Neuronal stem cell (in vitro differentiated cells): ENCODE results near the gene THEM4.

Experiments used
- DNase-seq: peaks from one replicate; pipeline ENCODE4 v3.0.0-alpha.2; 2013; ENCODE audit warnings: low spot score
- H2AFZ ChIP-seq: one replicate; pipeline ENCODE4 v1.6.1; 2013; ENCODE audit warnings: mild to moderate bottlenecking, low read length, inconsistent platforms
- H2AK5ac ChIP-seq: 2 replicates; pipeline ENCODE4 v1.6.1; 2013; ENCODE audit warnings: low read depth, mild to moderate bottlenecking, inconsistent platforms, low read length, moderate library complexity, mixed read lengths
- H2BK120ac ChIP-seq: 2 replicates; pipeline ENCODE4 v1.6.1; 2013; ENCODE audit warnings: low read depth, mild to moderate bottlenecking, inconsistent platforms, low read length, moderate library complexity, mixed read lengths
- H2BK12ac ChIP-seq: one replicate; pipeline ENCODE4 v1.6.1; 2013; ENCODE audit warnings: low read length, inconsistent platforms
- H2BK15ac ChIP-seq: 2 replicates; pipeline ENCODE4 v1.6.1; 2013; ENCODE audit warnings: mild to moderate bottlenecking, low read length, inconsistent platforms, mixed read lengths
- H2BK5ac ChIP-seq: one replicate; pipeline ENCODE4 v1.6.1; 2013; ENCODE audit warnings: inconsistent platforms, mild to moderate bottlenecking, low read length, moderate library complexity
- H3K14ac ChIP-seq: one replicate; pipeline ENCODE4 v1.6.1; 2013; ENCODE audit warnings: low read length, inconsistent platforms
- H3K18ac ChIP-seq: 2 replicates; pipeline ENCODE4 v1.6.1; 2013; ENCODE audit warnings: low read length, inconsistent platforms
- H3K23ac ChIP-seq: 2 replicates; pipeline ENCODE4 v1.6.1; 2013; ENCODE audit warnings: low read depth, mild to moderate bottlenecking, mixed read lengths, low read length, inconsistent platforms; ENCODE audit not compliant: poor library complexity
- H3K27ac ChIP-seq: replicated peaks from 3 replicates; pipeline ENCODE4 v1.5.1; 2013; ENCODE audit warnings: low read length, inconsistent platforms
- H3K27me3 ChIP-seq, 3 experiments: 2 replicates each; pipeline ENCODE4 v1.6.1; 2013; ENCODE audit warnings: low read length in 3 of 3, mild to moderate bottlenecking in 2 of 3, inconsistent platforms in 1 of 3, low read depth in 1 of 3, mixed read lengths in 1 of 3, moderate library complexity in 1 of 3; ENCODE audit not compliant: control insufficient read depth in 3 of 3, insufficient read depth in 3 of 3
- H3K36me3 ChIP-seq, 2 donors: replicated peaks in 1 of 2; 2 replicates each; pipeline ENCODE4 v1.6.1; 2013; ENCODE audit warnings: low read length in 2 of 2; ENCODE audit not compliant: control insufficient read depth in 2 of 2, insufficient read depth in 2 of 2
- H3K4ac ChIP-seq: 2 replicates; pipeline ENCODE4 v1.6.1; 2013; ENCODE audit warnings: inconsistent platforms, mild to moderate bottlenecking, low read length, moderate library complexity
- H3K4me1 ChIP-seq, 2 donors: 1 replicate in 1 of 2; 2 replicates in 1 of 2; pipeline ENCODE4 v1.6.1; 2013; ENCODE audit warnings: low read length in 2 of 2, low read depth in 1 of 2; ENCODE audit not compliant: control insufficient read depth in 2 of 2, insufficient read depth in 1 of 2
- H3K4me2 ChIP-seq: one replicate; pipeline ENCODE4 v1.6.1; 2013; ENCODE audit warnings: mild to moderate bottlenecking, low read length, inconsistent platforms; ENCODE audit not compliant: insufficient read depth, poor library complexity, severe bottlenecking
- H3K4me3 ChIP-seq, 2 donors: 2 replicates each; pipeline ENCODE4 v1.5.1; 2013; ENCODE audit warnings: low read length in 2 of 2, mild to moderate bottlenecking in 2 of 2, inconsistent platforms in 1 of 2, moderate library complexity in 1 of 2
- H3K79me1 ChIP-seq: one replicate; pipeline ENCODE4 v1.6.1; 2013; ENCODE audit warnings: low read depth, mild to moderate bottlenecking, inconsistent platforms, low read length, moderate library complexity
- H3K9ac ChIP-seq: one replicate; pipeline ENCODE4 v1.6.1; 2013; ENCODE audit warnings: mild to moderate bottlenecking, low read depth, low read length, inconsistent platforms; ENCODE audit not compliant: poor library complexity
- H3K9me3 ChIP-seq, 2 donors: replicated peaks in 1 of 2; 2 replicates each; pipeline versions ENCODE3 to v1.6.1; 2013; ENCODE audit warnings: low read length in 2 of 2, mild to moderate bottlenecking in 2 of 2, inconsistent platforms in 1 of 2, low read depth in 1 of 2, mixed read lengths in 1 of 2, moderate library complexity in 1 of 2; ENCODE audit not compliant: control insufficient read depth in 2 of 2, insufficient read depth in 1 of 2
- H4K8ac ChIP-seq: one replicate; pipeline ENCODE4 v1.6.1; 2013; ENCODE audit warnings: low read depth, mild to moderate bottlenecking, inconsistent platforms, low read length, moderate library complexity
- H4K91ac ChIP-seq: one replicate; pipeline ENCODE4 v1.6.1; 2013; ENCODE audit warnings: low read length, low read depth, mild to moderate bottlenecking, inconsistent platforms; ENCODE audit not compliant: poor library complexity
- WGBS, 2 donors: extraction: QIAGEN DNeasy Blood & Tissue Kit; methylation state at CpG; one replicate each; pipeline ENCODE4 v1.1.7; 2013; ENCODE audit warnings: missing lambda C conversion rate in 2 of 2, mixed read lengths in 1 of 2; ENCODE audit not compliant: insufficient read length in 2 of 2, insufficient replicate concordance in 1 of 2; ENCODE audit errors: extremely low coverage in 2 of 2; 5-methylcytosine and 5-hydroxymethylcytosine counted together

Gene THEM4

DNA sequence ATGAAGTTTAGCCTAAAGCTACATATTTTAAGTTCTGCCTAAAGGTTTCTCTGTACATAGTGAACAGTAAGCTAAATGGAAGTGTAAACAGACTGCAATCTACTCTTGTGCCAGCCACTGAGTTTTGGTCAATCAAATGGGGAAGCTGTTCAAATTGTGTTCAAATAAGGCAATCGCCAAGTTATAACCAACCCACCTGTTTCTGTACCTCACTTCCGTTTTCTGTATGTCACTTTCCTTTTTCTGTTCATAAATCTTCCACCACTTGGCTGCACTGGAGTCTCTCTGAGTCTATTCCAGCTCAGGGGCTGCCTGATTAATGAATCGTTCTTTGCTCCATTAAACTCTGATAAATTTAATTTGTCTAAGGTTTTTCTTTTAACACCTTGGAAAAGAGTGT, 10.8 kb upstream of the THEM4 start:
- Histone ChIP-seq H3K36me3 (no peaks in the 10 kb centered on the region), H4K8ac (no peak overlapping the region)
- WGBS, 2 donors = no CpG with 5 or more reads among the region's 3 CpGs

DNA sequence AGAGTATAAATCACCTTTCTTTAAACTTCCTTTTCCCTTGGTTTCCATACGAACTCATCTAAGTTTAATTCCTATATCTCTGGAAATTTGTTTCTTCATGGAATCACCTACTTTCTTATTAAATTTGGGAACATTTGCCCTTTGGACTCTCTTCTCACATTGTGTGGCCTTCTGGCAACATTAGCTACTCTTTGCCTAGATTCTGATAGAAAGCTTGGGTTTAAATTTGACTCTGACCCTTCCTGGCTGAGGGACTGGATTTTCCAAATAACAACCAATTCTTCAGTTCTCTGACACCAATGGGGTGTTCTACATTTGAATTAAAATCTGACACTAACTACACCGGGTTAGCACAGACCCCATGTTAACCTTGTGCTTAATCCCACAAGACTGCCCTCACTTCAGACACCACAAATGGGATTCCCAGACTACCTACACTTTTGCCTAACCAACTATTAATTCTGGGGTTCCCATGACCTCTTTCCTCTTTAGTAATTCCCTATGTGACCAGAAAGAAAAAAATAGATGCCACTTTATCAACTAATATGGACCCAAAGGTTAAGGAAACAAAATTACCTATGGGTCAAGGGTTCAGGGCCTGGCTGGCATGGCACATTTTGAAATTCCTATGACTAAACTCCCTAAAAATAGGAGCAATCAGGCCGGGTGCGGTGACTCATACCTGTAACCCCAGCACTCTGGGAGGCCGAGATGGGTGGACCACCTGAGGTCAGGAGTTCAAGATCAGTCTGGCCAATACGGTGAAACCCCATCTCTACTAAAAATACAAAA, 9.7 kb upstream of the THEM4 start:
- no peak overlapping the region for H2BK12ac ChIP-seq
- H3K36me3 ChIP-seq = no peaks in the 10 kb centered on the region
- DNase-seq = no peak
- H3K4me3 ChIP-seq = no peak overlapping the region
- H3K4me1 ChIP-seq = no peaks in the 10 kb centered on the region
- no peak overlapping the region for H2AFZ ChIP-seq
- no CpG with 5 or more reads among the region's 6 CpGs for WGBS, 2 donors
- H2BK15ac ChIP-seq = no peak overlapping the region
- no peak overlapping the region for H4K91ac ChIP-seq
- no peak overlapping the region for H2BK120ac ChIP-seq
- H3K27ac ChIP-seq = no peak overlapping the region
- no peak overlapping the region for H2BK5ac ChIP-seq
- H3K18ac ChIP-seq = no peak overlapping the region
- H3K4me2 ChIP-seq = no peak overlapping the region
- no peak overlapping the region for H3K14ac ChIP-seq
- H3K9me3 ChIP-seq = no peaks in the 10 kb centered on the region
- no peak overlapping the region for H3K9ac ChIP-seq
- peaks cover 0 to 50% (median 0%) of the 10 kb centered on the region in 3 experiments for H3K27me3 ChIP-seq
- H2AK5ac ChIP-seq = no peak overlapping the region
- no peak overlapping the region for H3K4ac ChIP-seq
- no peak overlapping the region for H3K23ac ChIP-seq
- H3K79me1 ChIP-seq = no peaks in the 10 kb centered on the region
- H4K8ac ChIP-seq = no peak overlapping the region

More for the DNA sequence above, 10.8 kb upstream of the THEM4 start:
- Histone ChIP-seq H2BK15ac (no peak overlapping the region), H3K4me2 (no peak overlapping the region), H3K9me3 (no peaks in the 10 kb centered on the region), H3K14ac (no peak overlapping the region), H3K18ac (no peak overlapping the region), H3K27ac (no peak overlapping the region), H3K9ac (no peak overlapping the region), H2BK5ac (no peak overlapping the region), H3K27me3 (peaks cover 0 to 47% (median 0%) of the 10 kb centered on the region in 3 experiments), H3K4me3 (no peak overlapping the region), H2BK120ac (no peak overlapping the region), H2BK12ac (no peak overlapping the region), H2AFZ (no peak overlapping the region), H4K91ac (no peak overlapping the region), H2AK5ac (no peak overlapping the region), H3K4ac (no peak overlapping the region), H3K79me1 (no peaks in the 10 kb centered on the region), H3K23ac (no peak overlapping the region), H3K4me1 (no peaks in the 10 kb centered on the region)
- DNase-seq = no peak

DNA sequence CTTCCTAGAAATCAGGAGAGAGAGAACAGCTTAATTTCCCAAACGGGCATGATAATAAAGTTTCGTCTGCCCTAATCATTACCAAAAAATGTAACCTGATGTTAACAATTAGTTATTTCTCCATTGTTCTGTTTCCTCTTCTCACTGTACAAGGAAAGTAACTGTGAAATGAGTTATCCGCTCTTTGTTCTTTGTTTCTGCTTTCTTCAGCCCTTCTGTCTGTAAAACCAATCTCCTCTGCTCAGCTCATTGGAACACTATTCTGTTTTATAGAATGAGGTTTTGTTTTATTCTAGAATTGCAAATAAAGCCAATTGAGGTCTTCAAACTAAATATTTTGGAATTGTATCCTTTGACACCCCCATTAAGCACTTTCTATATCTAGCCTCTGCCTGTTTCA, 8.8 kb upstream of the THEM4 start:
- DNase-seq = no peak
- Histone ChIP-seq H4K8ac (no peak overlapping the region), H2AFZ (no peak overlapping the region), H3K4me2 (no peak overlapping the region), H3K14ac (no peak overlapping the region), H2BK15ac (no peak overlapping the region), H4K91ac (no peak overlapping the region), H2BK5ac (no peak overlapping the region), H3K36me3 (no peaks in the 10 kb centered on the region), H2BK120ac (no peak overlapping the region), H3K23ac (no peak overlapping the region), H3K79me1 (no peaks in the 10 kb centered on the region), H3K4ac (no peak overlapping the region), H3K27ac (no peak overlapping the region), H3K18ac (no peak overlapping the region), H2AK5ac (no peak overlapping the region), H3K9ac (no peak overlapping the region), H3K9me3 (peaks cover 0 to 1% of the 10 kb centered on the region in 2 donors), H3K27me3 (peaks cover 0 to 46% (median 0%) of the 10 kb centered on the region in 3 experiments), H3K4me1 (no peaks in the 10 kb centered on the region), H2BK12ac (no peak overlapping the region), H3K4me3 (no peak overlapping the region)
- WGBS, 2 donors = no CpG with 5 or more reads among the region's 3 CpGs

DNA sequence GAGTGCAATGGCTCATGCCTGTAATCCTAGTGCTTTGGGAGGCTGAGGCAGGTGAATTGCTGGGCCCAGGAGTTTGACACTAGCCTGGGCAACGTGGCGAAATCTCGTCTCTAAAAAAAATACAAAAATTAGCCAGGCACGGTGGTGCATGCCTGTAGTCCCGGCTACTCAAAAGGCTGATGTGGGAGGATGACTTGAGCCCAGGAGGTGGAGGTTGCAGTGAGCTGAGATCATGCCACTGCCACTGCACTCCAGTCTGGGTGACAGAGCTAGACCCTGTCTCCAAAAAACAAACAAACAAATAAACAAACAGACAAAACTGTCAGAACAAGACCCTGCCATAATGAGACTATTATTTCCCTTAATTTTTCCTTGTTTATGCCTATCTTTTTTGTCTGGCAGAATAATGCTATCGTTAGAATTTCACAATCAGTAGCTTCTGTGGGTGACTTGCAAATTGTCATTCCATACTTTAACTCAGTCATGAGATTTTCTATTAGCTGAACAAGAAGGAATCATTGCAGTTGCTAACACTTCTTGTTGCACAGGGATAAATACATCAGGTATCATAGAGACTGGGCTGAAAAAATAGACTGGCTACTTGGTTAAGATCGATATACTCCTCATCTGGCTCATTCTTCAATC, 7.5 kb upstream of the THEM4 start:
- Histone ChIP-seq H3K4ac (no peak overlapping the region), H2BK5ac (no peak overlapping the region), H2BK120ac (no peak overlapping the region), H3K9me3 (peaks cover 0 to 3% of the 10 kb centered on the region in 2 donors), H2BK15ac (no peak overlapping the region), H3K4me1 (no peaks in the 10 kb centered on the region), H3K36me3 (no peaks in the 10 kb centered on the region), H4K91ac (no peak overlapping the region), H3K27ac (no peak overlapping the region), H2AK5ac (no peak overlapping the region), H3K27me3 (peaks cover 0 to 36% (median 0%) of the 10 kb centered on the region in 3 experiments), H3K18ac (no peak overlapping the region), H4K8ac (no peak overlapping the region), H3K4me3 (no peak overlapping the region), H3K23ac (no peak overlapping the region), H3K9ac (no peak overlapping the region), H2BK12ac (no peak overlapping the region), H3K79me1 (no peaks in the 10 kb centered on the region), H2AFZ (no peak overlapping the region), H3K14ac (no peak overlapping the region), H3K4me2 (no peak overlapping the region)
- WGBS, 2 donors = no CpG with 5 or more reads among the region's 7 CpGs
- DNase-seq = no peak
